ENCODE data around the gene TLE3.

The TLE3 gene

DNA sequence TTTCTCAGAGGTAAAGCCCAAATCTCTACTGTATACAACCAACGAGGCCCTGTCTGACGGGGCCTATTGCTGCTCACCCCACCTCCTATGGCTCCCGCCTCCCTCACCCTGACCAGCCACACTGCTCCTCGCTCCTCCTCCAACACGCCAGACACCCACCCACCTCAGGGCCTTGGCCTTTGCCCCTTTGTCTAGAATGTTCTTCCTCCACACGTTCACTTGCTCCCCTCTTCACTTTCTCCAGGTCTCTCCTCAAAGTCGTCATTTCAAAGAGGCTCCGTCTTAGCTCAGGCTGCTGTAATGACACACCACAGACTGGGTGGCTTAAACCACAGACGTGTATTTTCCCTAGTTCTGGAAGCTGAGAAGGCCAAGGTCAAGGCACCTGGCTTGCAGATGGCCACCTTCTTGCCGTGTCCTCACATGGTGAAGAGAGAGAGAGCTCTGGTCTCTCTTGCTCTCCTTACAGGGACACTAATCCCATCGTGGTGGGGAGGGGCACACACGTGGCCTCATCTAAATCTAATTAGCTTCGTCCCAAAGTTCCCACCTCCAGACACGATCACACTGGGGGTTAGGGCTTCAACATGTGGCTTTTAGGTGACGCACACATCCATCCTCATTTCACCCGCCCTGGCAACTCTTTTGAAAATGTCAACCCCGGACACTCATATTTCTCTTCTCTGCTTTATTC, 98.2 kb downstream of the TLE3 start:
- no peak for DNase-seq

DNA sequence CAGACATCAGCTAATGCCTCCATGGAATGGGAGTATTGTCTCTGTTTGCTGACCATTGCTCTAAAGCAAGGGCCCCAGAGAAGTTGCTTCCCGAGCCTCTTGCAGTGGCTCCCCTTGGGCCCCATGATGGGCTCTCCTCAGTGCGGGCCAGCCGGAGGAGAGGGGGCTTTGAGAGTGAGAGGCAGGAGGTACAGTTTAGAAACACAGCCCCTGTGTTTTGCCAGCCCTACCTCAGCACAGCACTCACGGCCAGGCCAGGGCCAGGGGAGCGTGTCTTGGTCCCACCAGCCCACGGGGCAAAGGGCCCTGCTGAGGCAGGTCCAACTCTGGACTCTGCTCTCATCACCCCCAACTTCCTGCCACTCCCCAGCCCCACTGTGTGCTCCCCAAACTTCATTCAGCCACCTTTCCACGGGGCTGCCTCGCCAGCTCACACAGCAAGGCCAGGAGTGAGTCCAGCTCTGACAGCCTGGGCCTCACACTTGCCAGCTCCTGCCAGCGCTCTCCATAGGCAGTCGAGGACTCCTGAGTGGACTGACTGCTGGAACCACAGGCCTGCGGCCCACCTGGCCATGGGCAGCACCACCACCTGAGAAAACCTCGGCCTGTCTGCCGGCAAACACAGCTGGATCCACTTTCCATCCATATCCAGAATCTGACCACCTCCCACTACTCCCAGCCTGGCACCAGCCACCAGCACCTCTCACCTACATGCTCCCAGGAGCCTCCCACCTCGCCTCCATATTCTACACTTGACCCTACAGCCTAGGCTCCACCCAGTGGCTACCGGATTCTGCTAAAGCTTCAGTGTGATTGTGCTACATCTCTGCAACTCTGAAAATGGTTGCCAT, 99.0 kb downstream of the TLE3 start:
- DNase-seq, result no peak

DNA sequence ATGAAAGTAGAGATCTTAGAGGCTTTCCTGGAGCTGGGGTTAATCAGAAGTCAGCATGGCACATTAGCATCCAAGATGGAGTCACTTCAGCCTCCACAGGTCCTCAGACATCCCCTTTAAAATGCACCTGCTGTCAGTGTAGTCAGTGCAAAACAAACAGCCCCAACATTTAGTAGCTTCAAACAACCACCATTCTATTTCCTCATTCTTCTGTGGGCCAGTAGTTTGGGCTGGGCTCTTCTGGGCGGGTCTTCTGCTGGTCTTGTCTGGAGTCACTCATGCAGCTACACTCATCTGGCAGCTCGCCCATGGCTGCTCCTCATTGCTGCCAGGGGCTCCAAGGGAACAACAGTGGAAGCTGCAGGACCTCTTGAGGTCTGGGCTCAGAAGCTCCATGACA, 99.9 kb downstream of the TLE3 start:
- peak; percentile 86 for DNase-seq

Measured in NCI-H2029 treated with DMSO at 0.1 percent for 48 hours (cell line).